ENCODE measurements around the gene TDRD9. TPM values are rescaled to one million over a fixed set of nuclear protein-coding genes. Genes with fewer than 3 reads are reported as not detected.

The TDRD9 gene
- total RNA-seq, 2 donors from 2014 or later, result 12.0 TPM; not detected in 1

DNA sequence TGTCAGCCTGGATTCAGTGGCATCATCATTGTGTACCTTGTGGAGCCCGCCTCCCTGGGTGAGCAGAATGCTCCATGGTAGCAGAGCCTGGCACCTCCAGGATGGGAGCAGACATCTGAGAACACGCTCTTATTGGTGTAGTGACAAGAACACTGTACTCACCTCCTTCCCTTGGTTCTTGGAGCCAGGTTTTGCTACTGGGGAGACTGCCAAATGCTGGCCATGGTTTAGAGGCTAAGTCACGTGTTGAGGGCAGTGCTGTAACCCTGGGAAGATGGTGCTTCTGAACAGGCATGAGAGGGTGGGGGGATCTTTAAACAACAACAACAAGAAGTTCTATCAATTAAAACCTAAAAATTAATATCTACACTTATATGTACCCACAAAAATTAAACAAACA lies 109.6 kb downstream of the TDRD9 start:
- Histone ChIP-seq H3K4me3 (no peak overlapping the region), H3K36me3 (no peaks in the 10 kb centered on the region), H3K9me3 (no peaks in the 10 kb centered on the region), H3K27ac (no peak overlapping the region), H3K4me1 (ENCODE audit: control insufficient read depth in 1 of 2, low read depth in 2 of 2) (no peaks in the 10 kb centered on the region), H3K27me3 (replicated peaks; ENCODE audit: insufficient read depth) (no peaks in the 10 kb centered on the region)
- ATAC-seq (ENCODE audit: insufficient number of reproducible peaks, low FRiP score, low read depth), result no peak
- no peak for DNase-seq (ENCODE audit: low spot score)
- TF ChIP-seq, protein P1, sequence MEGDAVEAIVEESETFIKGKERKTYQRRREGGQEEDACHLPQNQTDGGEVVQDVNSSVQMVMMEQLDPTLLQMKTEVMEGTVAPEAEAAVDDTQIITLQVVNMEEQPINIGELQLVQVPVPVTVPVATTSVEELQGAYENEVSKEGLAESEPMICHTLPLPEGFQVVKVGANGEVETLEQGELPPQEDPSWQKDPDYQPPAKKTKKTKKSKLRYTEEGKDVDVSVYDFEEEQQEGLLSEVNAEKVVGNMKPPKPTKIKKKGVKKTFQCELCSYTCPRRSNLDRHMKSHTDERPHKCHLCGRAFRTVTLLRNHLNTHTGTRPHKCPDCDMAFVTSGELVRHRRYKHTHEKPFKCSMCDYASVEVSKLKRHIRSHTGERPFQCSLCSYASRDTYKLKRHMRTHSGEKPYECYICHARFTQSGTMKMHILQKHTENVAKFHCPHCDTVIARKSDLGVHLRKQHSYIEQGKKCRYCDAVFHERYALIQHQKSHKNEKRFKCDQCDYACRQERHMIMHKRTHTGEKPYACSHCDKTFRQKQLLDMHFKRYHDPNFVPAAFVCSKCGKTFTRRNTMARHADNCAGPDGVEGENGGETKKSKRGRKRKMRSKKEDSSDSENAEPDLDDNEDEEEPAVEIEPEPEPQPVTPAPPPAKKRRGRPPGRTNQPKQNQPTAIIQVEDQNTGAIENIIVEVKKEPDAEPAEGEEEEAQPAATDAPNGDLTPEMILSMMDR (IDR thresholded peaks at IDR 0.05), result no peak

DNA sequence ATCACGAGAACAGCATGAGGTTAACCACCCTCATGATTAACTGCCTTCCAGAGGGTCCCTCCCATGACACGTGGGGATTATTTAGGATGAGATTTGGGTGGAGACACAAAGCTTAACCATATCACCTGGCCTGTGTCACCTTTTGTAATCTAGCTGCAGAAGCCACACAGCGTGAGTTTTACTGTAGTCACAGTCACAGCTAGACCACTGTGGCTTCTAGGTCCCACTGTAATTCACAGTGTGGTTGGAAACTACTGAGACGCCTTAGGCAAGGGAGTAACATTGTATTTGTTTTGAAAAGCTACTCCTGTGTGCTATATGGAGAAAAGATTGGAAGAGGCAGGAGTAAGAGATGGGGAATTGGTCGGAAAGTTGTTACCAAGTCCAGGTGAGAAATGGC lies 111.0 kb downstream of the TDRD9 start:
- Histone ChIP-seq H3K9me3 (no peaks in the 10 kb centered on the region), H3K36me3 (no peaks in the 10 kb centered on the region), H3K4me1 (ENCODE audit: control insufficient read depth in 1 of 2, low read depth in 2 of 2) (no peaks in the 10 kb centered on the region), H3K4me3 (no peak overlapping the region), H3K27me3 (replicated peaks; ENCODE audit: insufficient read depth) (no peaks in the 10 kb centered on the region), H3K27ac (no peak overlapping the region)
- DNase-seq (ENCODE audit: low spot score), result no peak
- ATAC-seq (ENCODE audit: insufficient number of reproducible peaks, low FRiP score, low read depth), result no peak
- TF ChIP-seq, protein P1 (IDR thresholded peaks at IDR 0.05), result no peak

DNA sequence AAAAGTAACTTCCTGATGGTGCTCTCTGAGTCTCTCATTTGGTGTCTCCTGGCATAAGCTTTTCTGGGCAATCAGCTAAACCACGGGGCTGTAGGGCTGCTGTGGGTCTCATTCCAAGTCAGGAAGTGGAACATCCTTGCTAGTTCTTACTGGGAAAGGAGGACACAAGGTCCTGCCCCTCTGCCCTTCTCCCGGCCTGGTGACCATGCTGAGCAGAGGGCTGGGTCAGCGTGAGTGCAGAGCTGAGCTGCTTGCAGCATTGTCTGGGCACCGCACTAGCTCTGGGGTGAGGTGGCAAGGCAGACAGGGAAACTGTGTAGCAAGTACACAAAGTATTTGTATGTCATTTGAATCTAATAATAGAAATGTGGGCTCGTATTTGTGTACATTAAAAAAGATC lies 112.3 kb downstream of the TDRD9 start:
- no peaks in the 10 kb centered on the region for H3K27me3 ChIP-seq (replicated peaks; ENCODE audit: insufficient read depth)
- TF ChIP-seq, protein P1 (IDR thresholded peaks at IDR 0.05), result no peak
- no peaks in the 10 kb centered on the region for H3K36me3 ChIP-seq
- no peaks in the 10 kb centered on the region for H3K4me1 ChIP-seq (ENCODE audit: control insufficient read depth in 1 of 2, low read depth in 2 of 2)
- H3K9me3 ChIP-seq, result no peaks in the 10 kb centered on the region
- no peak for ATAC-seq (ENCODE audit: insufficient number of reproducible peaks, low FRiP score, low read depth)
- no peak for DNase-seq (ENCODE audit: low spot score)
- H3K4me3 ChIP-seq, result no peak overlapping the region
- no peak overlapping the region for H3K27ac ChIP-seq

DNA sequence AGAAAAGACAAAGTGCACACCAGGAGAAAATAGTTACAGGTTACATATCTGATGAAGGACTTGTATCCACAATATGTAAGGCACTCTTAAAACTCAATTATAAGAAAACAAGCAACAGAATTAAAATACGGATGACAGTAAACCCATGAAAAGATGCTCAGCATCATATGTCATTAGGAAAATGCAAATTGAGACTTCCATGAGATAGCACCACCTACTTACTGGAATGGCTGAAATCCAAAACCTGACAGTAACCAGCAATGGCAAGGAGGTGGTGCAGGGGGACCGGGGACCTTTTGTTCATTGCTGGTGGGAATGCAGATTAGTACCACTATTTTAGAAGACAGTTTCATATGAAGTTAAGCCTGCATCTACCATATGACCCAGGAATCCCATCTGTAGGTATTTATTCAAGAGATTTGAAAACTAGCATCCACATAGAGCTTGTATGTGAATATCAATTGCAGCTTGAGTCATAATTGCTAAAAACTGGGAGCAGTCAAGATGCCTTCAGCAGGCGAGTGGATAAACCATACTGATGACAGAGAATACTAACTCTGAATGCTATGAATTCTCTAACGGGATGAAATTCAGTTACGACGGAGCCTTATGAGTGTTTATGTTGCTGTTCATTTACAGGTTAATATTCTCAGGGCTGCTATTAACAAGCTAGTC lies 113.3 kb downstream of the TDRD9 start:
- no peak for ATAC-seq (ENCODE audit: insufficient number of reproducible peaks, low FRiP score, low read depth)

DNA sequence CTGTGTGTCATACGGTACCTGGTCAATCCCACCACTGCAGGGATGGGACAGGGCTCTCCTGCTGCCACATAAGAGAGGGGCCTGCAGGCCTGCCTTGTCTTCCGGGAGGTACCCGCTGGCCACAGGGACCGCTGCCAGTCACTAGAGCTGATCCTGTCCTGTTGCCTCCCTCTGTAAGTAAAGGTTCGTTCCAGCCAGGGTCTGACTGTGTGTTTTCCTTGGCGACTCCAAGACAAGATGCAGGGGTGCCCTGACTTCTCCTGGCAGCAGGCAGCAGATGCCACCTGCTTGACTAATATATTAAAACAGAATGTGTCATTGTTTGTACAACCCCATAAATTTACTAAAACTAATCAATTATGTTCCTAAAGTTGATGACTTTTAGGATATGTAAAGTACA lies 115.8 kb downstream of the TDRD9 start:
- Histone ChIP-seq H3K4me3 (no peak overlapping the region), H3K27me3 (replicated peaks; ENCODE audit: insufficient read depth) (no peaks in the 10 kb centered on the region), H3K4me1 (ENCODE audit: control insufficient read depth in 1 of 2, low read depth in 2 of 2) (no peaks in the 10 kb centered on the region), H3K36me3 (no peaks in the 10 kb centered on the region), H3K27ac (no peak overlapping the region), H3K9me3 (no peaks in the 10 kb centered on the region)
- TF ChIP-seq, protein P1 (IDR thresholded peaks at IDR 0.05), result no peak
- DNase-seq (ENCODE audit: low spot score) (no peak), ATAC-seq (ENCODE audit: insufficient number of reproducible peaks, low FRiP score, low read depth) (no peak)

More for the DNA sequence above, 113.3 kb downstream of the TDRD9 start:
- TF ChIP-seq, protein P1 (IDR thresholded peaks at IDR 0.05), result no peak
- no peaks in the 10 kb centered on the region for H3K9me3 ChIP-seq
- H3K27ac ChIP-seq, result no peak overlapping the region
- H3K27me3 ChIP-seq (replicated peaks; ENCODE audit: insufficient read depth), result no peaks in the 10 kb centered on the region
- H3K4me3 ChIP-seq, result no peak overlapping the region
- DNase-seq (ENCODE audit: low spot score), result no peak
- H3K36me3 ChIP-seq, result no peaks in the 10 kb centered on the region
- H3K4me1 ChIP-seq (ENCODE audit: control insufficient read depth in 1 of 2, low read depth in 2 of 2), result no peaks in the 10 kb centered on the region
